Measurements from ENCODE around the gene DNAI1. TPM values are rescaled to one million over a fixed set of nuclear protein-coding genes. Genes with fewer than 3 reads are reported as not detected.

DNAI1 gene
- total and polyA plus RNA-seq, 10 donors = not detected

GRCh38 chr9:34454571-34455065 lies 4.0 kb upstream of the DNAI1 start:
- Histone ChIP-seq H3K27me3 (replicated peaks in 1 of 7) (no peaks in the 10 kb centered on the region), H3K4me3 (no peak overlapping the region), H3K9me3 (no peaks in the 10 kb centered on the region), H3K27ac (no peak overlapping the region), H3K4me1 (peaks cover 14 to 59% (median 36%) of the 10 kb centered on the region in 6 donors), H3K36me3 (no peaks in the 10 kb centered on the region)
- TF ChIP-seq POLR2AphosphoS5 (IDR thresholded peaks at IDR 0.05) (no peak), POLR2A (IDR thresholded peaks at IDR 0.05) (no peak), CTCF (IDR thresholded peaks at IDR 0.05 in 8 of 11, conservative IDR thresholded peaks at IDR 0.05 in 3 of 11) (no peak)
- intact Hi-C loops (cut with DNase I; ENCODE audit: low total_unique reads) = loop anchor here (5.0 kb wide), 1 partner anchor 158 kb away; the partner anchor contains the start of gene RPP25L
- no peak for DNase-seq
- 73 to 87% (median 82%) methylated on average over 3 of the region's 3 CpGs for WGBS, 5 donors

- no peak for DNase-seq
- Histone ChIP-seq H3K27ac (peak overlapping the region in 2 of 8 donors; percentile 85 to 90), H3K27me3 (replicated peaks in 1 of 7) (peaks cover 0 to 8% (median 0%) of the 10 kb centered on the region in 7 donors), H3K4me3 (no peak overlapping the region), H3K4me1 (peaks cover 14 to 56% (median 34%) of the 10 kb centered on the region in 6 donors), H3K9me3 (no peaks in the 10 kb centered on the region), H3K36me3 (no peaks in the 10 kb centered on the region)
- TF ChIP-seq POLR2A (IDR thresholded peaks at IDR 0.05) (no peak), CTCF (IDR thresholded peaks at IDR 0.05 in 8 of 11, conservative IDR thresholded peaks at IDR 0.05 in 3 of 11) (no peak), POLR2AphosphoS5 (IDR thresholded peaks at IDR 0.05) (no peak)
- intact Hi-C loops (cut with DNase I; ENCODE audit: low total_unique reads) = loop anchor here (5.0 kb wide), 1 partner anchor 156 kb away; the partner anchor contains the start of gene RPP25L
- WGBS, 5 donors = 25 to 50% (median 49%) methylated on average over 1 of the region's 1 CpG
Measured at GRCh38 chr9:34456151-34456550, 2.5 kb upstream of the DNAI1 start.

GRCh38 chr9:34456746-34457145 lies 1.9 kb upstream of the DNAI1 start:
- Histone ChIP-seq H3K27me3 (replicated peaks in 1 of 7) (peaks cover 0 to 8% (median 0%) of the 10 kb centered on the region in 7 donors), H3K27ac (peak overlapping the region in 4 of 8 donors; percentile 9 to 90 (median 84)), H3K4me1 (peaks cover 14 to 50% (median 31%) of the 10 kb centered on the region in 6 donors), H3K36me3 (no peaks in the 10 kb centered on the region), H3K9me3 (no peaks in the 10 kb centered on the region), H3K4me3 (peak overlapping the region in 5 of 8 donors; percentile 61 to 92 (median 71))
- TF ChIP-seq CTCF (IDR thresholded peaks at IDR 0.05 in 8 of 11, conservative IDR thresholded peaks at IDR 0.05 in 3 of 11) (no peak), POLR2AphosphoS5 (IDR thresholded peaks at IDR 0.05) (no peak), POLR2A (IDR thresholded peaks at IDR 0.05) (no peak)
- DNase-seq = no peak
- 71 to 78% (median 74%) methylated on average over 4 of the region's 4 CpGs for WGBS, 5 donors
- intact Hi-C loops (cut with DNase I; ENCODE audit: low total_unique reads) = loop anchor here (5.0 kb wide), 1 partner anchor 156 kb away; the partner anchor contains the start of gene RPP25L

- DNase-seq = peak; percentile 88
- WGBS, 5 donors = 24 to 37% (median 27%) methylated on average over 48 of the region's 48 CpGs
- Histone ChIP-seq H3K9me3 (no peaks in the 10 kb centered on the region), H3K27ac (peak overlapping the region; percentile 28 to 90 (median 75)), H3K4me1 (peaks cover 14 to 49% (median 31%) of the 10 kb centered on the region in 6 donors), H3K27me3 (replicated peaks in 1 of 7) (peaks cover 0 to 8% (median 0%) of the 10 kb centered on the region in 7 donors), H3K4me3 (peak overlapping the region; percentile 58 to 92 (median 67)), H3K36me3 (no peaks in the 10 kb centered on the region)
- TF ChIP-seq CTCF (IDR thresholded peaks at IDR 0.05 in 8 of 11, conservative IDR thresholded peaks at IDR 0.05 in 3 of 11) = no peak
- peak; percentile 60 to 74 (median 71) for TF ChIP-seq POLR2AphosphoS5 (IDR thresholded peaks at IDR 0.05)
- intact Hi-C loops (cut with DNase I; ENCODE audit: low total_unique reads) = loop anchor here (5.0 kb wide), 1 partner anchor 155 kb away; the partner anchor contains the start of gene RPP25L
Measured at GRCh38 chr9:34457266-34458012, 1.2 kb upstream of the DNAI1 start.
